ENCODE measurements around the gene IGF2R. TPM values are rescaled to one million over a fixed set of nuclear protein-coding genes. Genes with fewer than 3 reads are reported as not detected.

The IGF2R gene
- total RNA-seq, 1 donor from 2014 or later = 144 TPM

DNA sequence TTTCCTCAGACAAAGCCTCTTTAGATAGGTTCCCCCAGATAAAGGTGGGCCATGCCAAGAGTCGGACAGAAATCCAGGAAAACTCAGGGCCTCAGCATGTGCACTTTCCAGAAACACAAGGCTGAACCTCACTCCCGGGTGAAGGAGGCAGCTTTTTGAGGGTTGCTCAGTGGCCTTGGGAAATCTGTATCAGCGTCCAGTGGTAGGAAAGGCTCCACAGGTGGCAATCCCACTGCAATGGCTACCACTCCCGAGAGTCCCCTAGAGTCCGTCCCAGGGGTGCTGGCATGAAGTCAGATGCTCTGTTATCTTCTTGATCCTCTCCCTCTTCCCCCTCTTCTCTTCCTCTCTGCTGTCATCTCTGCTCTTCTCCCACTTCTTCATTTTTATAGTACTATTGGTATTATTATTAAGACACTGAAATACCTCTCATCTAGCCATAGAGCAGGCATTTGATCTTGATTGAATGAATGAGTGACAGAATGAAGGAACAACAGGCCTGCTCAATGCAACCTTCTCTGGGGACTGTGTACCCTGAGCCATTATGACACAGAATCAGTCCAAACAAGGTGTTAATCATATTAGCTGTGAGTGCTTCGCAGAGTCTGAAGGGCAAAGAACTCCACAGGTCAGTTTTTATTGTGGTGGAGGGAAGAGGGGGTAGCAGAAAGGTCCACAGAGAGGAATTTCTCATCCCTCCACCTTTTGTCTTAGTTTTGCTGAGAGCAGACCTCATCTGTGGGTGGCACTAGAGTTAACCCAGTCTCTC, 166.1 kb downstream of the IGF2R start:
- DNase-seq (ENCODE audit: low spot score, unreplicated experiment) = no peak
- H3K9me3 Mint-ChIP-seq (ENCODE audit: low read depth) = no peaks in the 10 kb centered on the region
- peaks cover 17% of the 10 kb centered on the region for H3K4me1 Mint-ChIP-seq (ENCODE audit: low read depth)
- H3K27ac Mint-ChIP-seq = no peak overlapping the region
- H3K27me3 Mint-ChIP-seq = no peaks in the 10 kb centered on the region
- TF ChIP-seq CTCF (IDR thresholded peaks at IDR 0.05; ENCODE audit: unreplicated experiment) = no peak
- no peak overlapping the region for H3K4me3 Mint-ChIP-seq (ENCODE audit: low read depth)
- H3K36me3 Mint-ChIP-seq (ENCODE audit: insufficient read depth) = peaks cover 14% of the 10 kb centered on the region

DNA sequence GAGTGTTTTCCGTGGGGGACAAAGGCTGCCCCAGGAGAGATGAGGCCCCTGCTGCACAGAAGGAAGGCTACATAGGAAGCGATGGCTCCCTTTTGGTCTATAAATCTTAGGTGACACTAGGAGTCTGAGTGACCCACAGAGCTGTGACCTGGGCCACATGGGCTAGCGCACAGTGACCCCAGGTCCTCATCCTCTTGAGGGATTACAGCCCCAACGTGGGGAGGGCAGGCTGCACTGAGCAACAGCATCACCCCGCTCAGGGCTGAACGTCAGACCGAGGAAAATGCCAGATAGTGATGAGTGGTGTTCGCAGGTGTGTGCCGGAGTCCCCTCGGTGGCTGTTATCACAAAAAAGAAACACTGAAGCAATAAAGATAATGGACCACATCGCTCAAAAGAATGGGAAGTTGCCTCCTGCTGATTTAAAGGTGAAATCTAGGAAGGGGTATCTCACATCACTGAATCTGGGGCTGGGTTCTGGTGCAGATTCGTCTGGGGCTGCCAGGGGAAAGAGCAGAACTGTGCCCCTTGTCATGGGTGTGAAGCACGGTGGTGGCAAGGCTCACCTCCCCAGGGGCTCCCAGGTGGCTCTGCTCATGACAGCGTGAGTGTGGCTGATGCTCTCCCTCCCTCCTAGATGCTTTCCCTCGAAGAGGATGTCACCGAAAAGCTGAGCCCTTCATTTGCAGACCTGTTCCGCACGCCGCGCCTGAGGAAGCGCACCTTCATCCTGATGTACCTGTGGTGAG, 167.2 kb downstream of the IGF2R start:
- no peak overlapping the region for H3K27ac Mint-ChIP-seq
- peaks cover 17% of the 10 kb centered on the region for H3K4me1 Mint-ChIP-seq (ENCODE audit: low read depth)
- no peak for DNase-seq (ENCODE audit: low spot score, unreplicated experiment)
- H3K9me3 Mint-ChIP-seq (ENCODE audit: low read depth) = no peaks in the 10 kb centered on the region
- H3K4me3 Mint-ChIP-seq (ENCODE audit: low read depth) = no peak overlapping the region
- no peaks in the 10 kb centered on the region for H3K27me3 Mint-ChIP-seq
- no peak for TF ChIP-seq CTCF (IDR thresholded peaks at IDR 0.05; ENCODE audit: unreplicated experiment)
- peaks cover 11% of the 10 kb centered on the region for H3K36me3 Mint-ChIP-seq (ENCODE audit: insufficient read depth)

DNA sequence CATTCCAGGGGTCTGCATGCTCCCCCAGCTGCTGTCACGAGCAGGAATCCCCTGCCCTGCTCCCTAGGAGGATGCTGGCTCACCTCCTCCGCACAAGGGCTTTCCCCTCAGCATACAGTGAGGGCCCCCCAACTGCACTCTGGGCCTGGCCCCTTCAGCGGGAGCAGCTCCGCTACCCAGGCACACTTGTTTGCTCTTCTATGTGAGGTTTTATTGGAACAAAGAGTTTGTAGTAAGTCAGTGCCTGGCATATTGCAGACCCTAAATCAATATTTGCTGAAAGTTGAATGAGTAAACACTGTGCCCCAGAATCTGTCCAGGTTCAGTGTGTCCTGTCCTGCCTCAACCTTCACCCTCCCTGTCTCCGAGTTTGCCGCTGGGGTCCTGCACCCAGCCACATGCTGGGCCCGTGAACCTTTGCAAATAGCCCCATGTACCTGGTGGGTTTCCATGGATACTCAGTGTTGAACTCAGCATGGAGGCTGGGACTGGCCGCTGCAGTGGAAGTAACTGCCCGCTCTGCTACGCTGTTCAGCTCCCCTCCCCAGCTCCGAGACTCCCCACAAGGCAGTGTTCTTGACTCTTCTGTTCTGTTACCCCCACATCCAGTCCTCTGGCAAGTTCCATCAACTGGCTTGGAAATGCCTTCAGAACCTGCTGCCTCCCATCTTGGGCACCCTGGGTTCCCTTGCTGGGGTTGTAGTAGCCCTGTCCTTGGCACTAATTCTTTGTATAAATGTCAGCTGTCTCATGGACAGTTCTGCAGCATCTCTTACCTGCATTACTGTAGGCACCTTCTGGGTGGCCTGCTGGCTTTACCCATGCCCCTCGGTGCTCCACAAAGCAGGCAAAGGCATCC, 168.5 kb downstream of the IGF2R start:
- H3K9me3 Mint-ChIP-seq (ENCODE audit: low read depth) = no peaks in the 10 kb centered on the region
- H3K36me3 Mint-ChIP-seq (ENCODE audit: insufficient read depth) = peaks cover 10% of the 10 kb centered on the region
- no peak for DNase-seq (ENCODE audit: low spot score, unreplicated experiment)
- no peak overlapping the region for H3K4me3 Mint-ChIP-seq (ENCODE audit: low read depth)
- peaks cover 17% of the 10 kb centered on the region for H3K4me1 Mint-ChIP-seq (ENCODE audit: low read depth)
- no peaks in the 10 kb centered on the region for H3K27me3 Mint-ChIP-seq
- no peak for TF ChIP-seq CTCF (IDR thresholded peaks at IDR 0.05; ENCODE audit: unreplicated experiment)
- peak overlapping the region; percentile 59 for H3K27ac Mint-ChIP-seq

DNA sequence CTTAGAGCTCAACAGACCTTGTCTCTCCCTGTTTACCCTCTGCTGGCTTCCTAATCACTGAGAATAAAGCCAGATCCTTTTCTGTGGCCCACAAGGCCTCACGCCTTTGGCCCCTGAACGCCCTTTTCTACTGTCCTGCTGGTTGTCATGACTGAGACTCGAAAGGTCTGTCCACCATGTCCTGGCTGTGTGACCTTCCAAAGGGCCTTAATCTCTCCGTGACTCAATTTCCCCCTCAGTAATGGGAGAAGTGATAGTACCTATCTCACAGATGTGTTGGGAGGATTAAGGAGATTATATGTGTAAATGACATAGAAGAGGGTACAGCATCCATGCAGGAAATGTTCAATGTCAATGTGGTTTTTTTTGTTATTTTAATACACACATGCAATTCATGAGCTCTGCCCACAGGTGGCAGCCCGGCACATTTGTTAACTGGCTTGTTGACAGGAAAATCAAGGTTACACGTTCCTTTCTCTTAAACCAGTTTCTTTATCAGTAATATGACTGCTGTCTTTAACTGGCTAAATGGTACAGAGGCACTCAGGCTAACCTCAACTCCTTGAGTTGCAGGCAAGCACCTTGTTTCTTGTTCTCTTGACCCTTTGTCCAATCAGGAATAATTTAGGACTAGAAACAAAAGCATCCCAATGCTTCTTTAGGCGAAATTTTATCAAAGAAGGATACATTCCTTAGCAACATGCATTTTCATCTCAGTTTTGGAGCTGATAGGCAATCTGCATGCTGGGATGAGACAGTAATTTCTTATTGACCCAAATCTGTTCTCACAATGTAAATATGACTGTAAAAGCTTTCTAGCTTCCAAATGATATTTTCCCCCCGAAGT, 169.3 kb downstream of the IGF2R start:
- Mint-ChIP-seq H3K27ac (no peak overlapping the region), H3K9me3 (ENCODE audit: low read depth) (no peaks in the 10 kb centered on the region), H3K4me3 (ENCODE audit: low read depth) (no peak overlapping the region), H3K4me1 (ENCODE audit: low read depth) (peaks cover 17% of the 10 kb centered on the region), H3K27me3 (no peaks in the 10 kb centered on the region), H3K36me3 (ENCODE audit: insufficient read depth) (peaks cover 6% of the 10 kb centered on the region)
- peak; percentile 74 for TF ChIP-seq CTCF (IDR thresholded peaks at IDR 0.05; ENCODE audit: unreplicated experiment)
- peak; percentile 31 for DNase-seq (ENCODE audit: low spot score, unreplicated experiment)
